ENCODE data around the gene CGNL1. TPM values are rescaled to one million over a fixed set of nuclear protein-coding genes. Genes with fewer than 3 reads are reported as not detected.

The CGNL1 gene
- total RNA-seq, 1 donor from 2014 or later: 11.0 TPM

GRCh38 chr15:57437564-57437963, 61.3 kb downstream of the CGNL1 start:
- Histone ChIP-seq H3K27me3 (ENCODE audit: insufficient read depth, low read length) (no peaks in the 10 kb centered on the region), H2AFZ (ENCODE audit: low read depth, low read length) (no peak overlapping the region), H3K9ac (ENCODE audit: low read length) (no peak overlapping the region), H4K20me1 (ENCODE audit: insufficient read depth, low read length) (no peaks in the 10 kb centered on the region), H3K36me3 (ENCODE audit: insufficient read depth, low read length) (no peaks in the 10 kb centered on the region), H3K4me3 (ENCODE audit: insufficient read depth, low read depth, low read length) (no peak overlapping the region), H3K27ac (ENCODE audit: low read depth, low read length) (no peak overlapping the region), H3K4me1 (ENCODE audit: insufficient read depth, low read length) (peaks cover 11% of the 10 kb centered on the region), H3K9me3 (ENCODE audit: insufficient read depth, low read depth, low read length) (no peaks in the 10 kb centered on the region), H3K79me2 (ENCODE audit: insufficient read depth, low read length) (no peaks in the 10 kb centered on the region), H3K4me2 (ENCODE audit: low read length) (no peak overlapping the region)
- no peak for FAIRE-seq
- Mint-ChIP-seq H3K9me3 (ENCODE audit: unreplicated experiment) (no peaks in the 10 kb centered on the region), H3K4me3 (ENCODE audit: unreplicated experiment) (no peak overlapping the region), H3K4me1 (ENCODE audit: low read depth, unreplicated experiment) (peaks cover 25% of the 10 kb centered on the region), H3K36me3 (ENCODE audit: low read depth, unreplicated experiment) (peaks cover 2% of the 10 kb centered on the region), H3K27me3 (ENCODE audit: low read depth, unreplicated experiment) (no peaks in the 10 kb centered on the region), H3K27ac (ENCODE audit: unreplicated experiment) (no peak overlapping the region)
- TF ChIP-seq CTCF (IDR thresholded peaks at IDR 0.05; ENCODE audit: insufficient read depth, low read depth, low read length): no peak
- TF ChIP-seq EZH2 (IDR thresholded peaks at IDR 0.05; ENCODE audit: insufficient read depth, low read length): no peak
- DNase-seq (ENCODE audit: low read depth): no peak

GRCh38 chr15:57438166-57438565, 61.9 kb downstream of the CGNL1 start:
- Mint-ChIP-seq H3K27ac (ENCODE audit: unreplicated experiment) (no peak overlapping the region), H3K4me1 (ENCODE audit: low read depth, unreplicated experiment) (peaks cover 25% of the 10 kb centered on the region), H3K4me3 (ENCODE audit: unreplicated experiment) (no peak overlapping the region), H3K9me3 (ENCODE audit: unreplicated experiment) (no peaks in the 10 kb centered on the region), H3K36me3 (ENCODE audit: low read depth, unreplicated experiment) (peaks cover 5% of the 10 kb centered on the region), H3K27me3 (ENCODE audit: low read depth, unreplicated experiment) (no peaks in the 10 kb centered on the region)
- H3K4me1 ChIP-seq (ENCODE audit: insufficient read depth, low read length): peaks cover 11% of the 10 kb centered on the region
- no peaks in the 10 kb centered on the region for H3K79me2 ChIP-seq (ENCODE audit: insufficient read depth, low read length)
- no peak overlapping the region for H3K4me3 ChIP-seq (ENCODE audit: insufficient read depth, low read depth, low read length)
- H3K9ac ChIP-seq (ENCODE audit: low read length): no peak overlapping the region
- H4K20me1 ChIP-seq (ENCODE audit: insufficient read depth, low read length): no peaks in the 10 kb centered on the region
- no peak overlapping the region for H2AFZ ChIP-seq (ENCODE audit: low read depth, low read length)
- FAIRE-seq (no peak), DNase-seq (ENCODE audit: low read depth) (no peak)
- no peaks in the 10 kb centered on the region for H3K27me3 ChIP-seq (ENCODE audit: insufficient read depth, low read length)
- no peaks in the 10 kb centered on the region for H3K9me3 ChIP-seq (ENCODE audit: insufficient read depth, low read depth, low read length)
- TF ChIP-seq EZH2 (IDR thresholded peaks at IDR 0.05; ENCODE audit: insufficient read depth, low read length): no peak
- no peak for TF ChIP-seq CTCF (IDR thresholded peaks at IDR 0.05; ENCODE audit: insufficient read depth, low read depth, low read length)
- no peak overlapping the region for H3K4me2 ChIP-seq (ENCODE audit: low read length)
- no peak overlapping the region for H3K27ac ChIP-seq (ENCODE audit: low read depth, low read length)
- H3K36me3 ChIP-seq (ENCODE audit: insufficient read depth, low read length): no peaks in the 10 kb centered on the region

DNA sequence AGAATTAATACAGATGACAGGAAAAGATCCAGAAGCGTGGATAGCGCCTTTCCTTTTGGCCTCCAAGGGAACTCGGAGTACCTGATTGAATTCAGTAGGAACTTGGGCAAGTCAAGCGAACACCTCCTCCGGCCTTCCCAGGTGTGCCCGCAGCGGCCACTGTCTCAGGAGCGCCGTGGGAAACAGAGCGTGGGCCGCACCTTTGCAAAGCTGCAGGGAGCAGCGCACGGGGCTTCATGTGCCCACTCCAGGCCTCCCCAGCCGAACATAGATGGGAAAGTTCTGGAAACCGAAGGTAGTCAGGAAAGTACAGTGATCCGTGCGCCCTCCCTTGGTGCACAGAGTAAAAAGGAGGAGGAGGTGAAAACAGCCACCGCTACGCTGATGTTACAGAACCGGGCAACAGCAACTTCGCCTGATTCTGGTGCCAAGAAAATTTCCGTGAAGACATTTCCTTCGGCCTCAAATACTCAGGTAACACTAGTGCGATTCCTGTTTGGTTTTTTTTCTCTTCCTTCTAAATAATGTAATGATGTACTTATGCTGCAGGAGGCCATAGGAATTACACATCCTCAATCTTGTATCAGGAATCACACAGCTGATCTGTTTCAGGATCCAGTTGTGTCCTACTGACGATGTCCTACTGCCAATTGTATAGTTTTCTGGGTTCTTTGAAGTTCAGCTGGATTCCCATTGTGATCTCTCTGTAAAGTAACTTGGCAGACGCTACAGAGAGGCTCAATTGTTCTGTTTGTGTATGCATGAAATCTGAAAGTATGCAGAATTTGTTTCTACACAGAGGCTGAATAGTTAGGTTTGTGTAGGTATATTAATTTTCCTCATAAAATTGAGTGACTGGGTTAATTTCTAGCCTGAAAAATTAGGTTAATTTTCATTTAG, 63.1 kb downstream of the CGNL1 start:
- H4K20me1 ChIP-seq (ENCODE audit: insufficient read depth, low read length): no peaks in the 10 kb centered on the region
- peaks cover 8% of the 10 kb centered on the region for H3K36me3 Mint-ChIP-seq (ENCODE audit: low read depth, unreplicated experiment)
- no peak overlapping the region for H3K4me3 ChIP-seq (ENCODE audit: insufficient read depth, low read depth, low read length)
- no peaks in the 10 kb centered on the region for H3K9me3 ChIP-seq (ENCODE audit: insufficient read depth, low read depth, low read length)
- DNase-seq (ENCODE audit: low read depth) (no peak), FAIRE-seq (no peak)
- no peak overlapping the region for H3K27ac Mint-ChIP-seq (ENCODE audit: unreplicated experiment)
- TF ChIP-seq EZH2 (IDR thresholded peaks at IDR 0.05; ENCODE audit: insufficient read depth, low read length) (no peak), CTCF (IDR thresholded peaks at IDR 0.05; ENCODE audit: insufficient read depth, low read depth, low read length) (no peak)
- no peak overlapping the region for H3K9ac ChIP-seq (ENCODE audit: low read length)
- no peaks in the 10 kb centered on the region for H3K27me3 ChIP-seq (ENCODE audit: insufficient read depth, low read length)
- H3K27ac ChIP-seq (ENCODE audit: low read depth, low read length): no peak overlapping the region
- H3K4me1 ChIP-seq (ENCODE audit: insufficient read depth, low read length): peaks cover 11% of the 10 kb centered on the region
- H3K9me3 Mint-ChIP-seq (ENCODE audit: unreplicated experiment): no peaks in the 10 kb centered on the region
- H2AFZ ChIP-seq (ENCODE audit: low read depth, low read length): no peak overlapping the region
- H3K27me3 Mint-ChIP-seq (ENCODE audit: low read depth, unreplicated experiment): no peaks in the 10 kb centered on the region
- H3K4me2 ChIP-seq (ENCODE audit: low read length): no peak overlapping the region
- no peaks in the 10 kb centered on the region for H3K79me2 ChIP-seq (ENCODE audit: insufficient read depth, low read length)
- peaks cover 25% of the 10 kb centered on the region for H3K4me1 Mint-ChIP-seq (ENCODE audit: low read depth, unreplicated experiment)
- H3K4me3 Mint-ChIP-seq (ENCODE audit: unreplicated experiment): no peak overlapping the region
- H3K36me3 ChIP-seq (ENCODE audit: insufficient read depth, low read length): no peaks in the 10 kb centered on the region

All from astrocyte (in vitro differentiated cells and primary cell).